Neuron (in vitro differentiated cells): ENCODE results near the gene PNPLA3.

Experiments used
- H2AFZ ChIP-seq: one replicate; pipeline ENCODE4 v1.6.1; 2013; ENCODE audit warnings: low read depth, mild to moderate bottlenecking, inconsistent platforms, low read length, moderate library complexity
- H3K27me3 ChIP-seq: one replicate; pipeline ENCODE4 v1.6.1; 2013; ENCODE audit warnings: low read length; ENCODE audit not compliant: insufficient read depth
- H3K36me3 ChIP-seq: one replicate; pipeline ENCODE4 v1.6.1; 2013; ENCODE audit warnings: low read length; ENCODE audit not compliant: insufficient read depth
- H3K4me1 ChIP-seq: one replicate; pipeline ENCODE4 v1.6.1; 2013; ENCODE audit warnings: low read length; ENCODE audit not compliant: insufficient read depth
- H3K4me3 ChIP-seq: 2 replicates; pipeline ENCODE4 v1.5.1; 2013; ENCODE audit warnings: mild to moderate bottlenecking, low read length, moderate library complexity
- H3K9me3 ChIP-seq: one replicate; pipeline ENCODE4 v1.6.1; 2013; ENCODE audit warnings: low read length

The PNPLA3 gene

DNA sequence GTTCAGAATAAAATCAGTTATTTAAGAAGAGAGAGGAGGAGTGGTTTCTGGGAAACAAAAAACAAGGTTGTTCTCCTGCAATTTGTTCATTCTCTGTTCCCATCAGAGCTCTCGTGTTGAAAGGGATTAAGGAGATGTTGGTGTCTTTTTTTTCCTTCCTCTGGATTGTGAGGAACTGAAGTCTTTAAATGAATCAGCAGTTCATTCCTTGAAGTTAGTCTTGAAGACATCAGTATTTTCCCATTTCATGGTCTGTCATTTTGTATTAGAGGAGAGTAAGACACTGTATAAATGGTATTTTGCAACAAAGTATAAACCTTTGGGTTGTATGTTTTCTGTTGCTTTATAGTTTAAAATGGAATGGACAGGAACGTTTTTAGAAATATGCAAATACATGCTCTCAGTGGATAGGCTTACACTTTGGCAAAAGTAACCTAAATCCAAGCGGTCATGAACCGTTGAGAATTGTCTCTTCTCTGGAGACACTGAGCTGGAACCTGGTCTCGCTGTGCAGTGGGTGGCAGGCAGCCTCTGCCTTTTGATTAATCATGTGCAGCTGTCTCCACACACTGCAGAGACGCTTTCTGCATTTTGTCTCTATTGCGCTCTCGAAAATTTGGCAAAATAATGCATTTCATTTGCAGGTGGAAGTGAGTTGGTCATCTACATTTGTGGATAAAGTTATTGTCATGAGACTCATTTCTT, 64.7 kb downstream of the PNPLA3 start:
- H3K9me3 ChIP-seq, result no peaks in the 10 kb centered on the region
- no peak overlapping the region for H2AFZ ChIP-seq
- no peak overlapping the region for H3K4me3 ChIP-seq
- H3K4me1 ChIP-seq, result no peaks in the 10 kb centered on the region
- no peaks in the 10 kb centered on the region for H3K27me3 ChIP-seq
- H3K36me3 ChIP-seq, result peaks cover 55% of the 10 kb centered on the region

GRCh38 chr22:43988960-43989359, 65.4 kb downstream of the PNPLA3 start:
- Histone ChIP-seq H3K27me3 (no peaks in the 10 kb centered on the region), H3K4me3 (no peak overlapping the region), H3K4me1 (no peaks in the 10 kb centered on the region), H2AFZ (no peak overlapping the region), H3K36me3 (peaks cover 57% of the 10 kb centered on the region), H3K9me3 (no peaks in the 10 kb centered on the region)

GRCh38 chr22:43990044-43990443, 66.4 kb downstream of the PNPLA3 start:
- H3K27me3 ChIP-seq, result no peaks in the 10 kb centered on the region
- H2AFZ ChIP-seq, result no peak overlapping the region
- peaks cover 58% of the 10 kb centered on the region for H3K36me3 ChIP-seq
- H3K4me3 ChIP-seq, result no peak overlapping the region
- H3K4me1 ChIP-seq, result no peaks in the 10 kb centered on the region
- no peaks in the 10 kb centered on the region for H3K9me3 ChIP-seq

DNA sequence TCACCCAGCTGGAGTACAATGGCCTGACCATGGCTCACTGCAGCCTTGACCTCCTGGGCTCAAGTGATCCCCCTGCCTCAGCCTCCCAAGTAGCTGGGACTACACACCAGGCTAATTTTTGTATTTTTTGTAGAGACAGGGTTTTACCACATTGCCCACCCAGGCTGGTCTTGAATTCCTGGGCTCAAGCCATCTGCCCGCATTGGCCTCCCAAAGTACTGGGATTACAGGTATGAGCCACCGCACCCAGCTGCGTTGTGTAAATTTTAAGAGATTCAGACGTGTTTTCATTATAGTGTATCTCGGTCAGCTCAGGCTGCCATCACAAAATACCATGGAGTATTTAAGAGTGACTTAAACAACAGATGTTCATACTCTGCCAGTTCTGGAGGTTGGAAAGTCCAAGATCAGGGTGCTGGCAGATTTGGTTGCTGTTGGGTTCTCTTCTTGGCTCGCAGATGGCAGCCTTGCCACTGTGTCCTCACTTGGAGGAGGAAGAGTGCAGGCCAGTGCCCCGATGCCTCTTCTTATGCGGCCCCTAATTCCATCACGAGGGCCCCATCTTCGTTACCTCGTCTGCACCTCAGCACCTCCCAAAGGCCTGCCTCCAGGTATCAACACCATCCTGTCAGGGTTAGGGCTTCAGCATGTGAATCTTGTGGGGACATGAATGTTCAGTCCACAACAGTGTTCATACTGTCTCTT, 67.9 kb downstream of the PNPLA3 start:
- H3K27me3 ChIP-seq, result no peaks in the 10 kb centered on the region
- no peak overlapping the region for H2AFZ ChIP-seq
- peaks cover 64% of the 10 kb centered on the region for H3K36me3 ChIP-seq

GRCh38 chr22:43992331-43992821, 68.8 kb downstream of the PNPLA3 start:
- H3K27me3 ChIP-seq, result no peaks in the 10 kb centered on the region
- no peaks in the 10 kb centered on the region for H3K9me3 ChIP-seq
- H3K4me1 ChIP-seq, result no peaks in the 10 kb centered on the region
- no peak overlapping the region for H2AFZ ChIP-seq
- H3K36me3 ChIP-seq, result peaks cover 67% of the 10 kb centered on the region
- no peak overlapping the region for H3K4me3 ChIP-seq

More for the DNA sequence above, 67.9 kb downstream of the PNPLA3 start:
- Histone ChIP-seq H3K9me3 (no peaks in the 10 kb centered on the region), H3K4me3 (no peak overlapping the region), H3K4me1 (no peaks in the 10 kb centered on the region)

DNA sequence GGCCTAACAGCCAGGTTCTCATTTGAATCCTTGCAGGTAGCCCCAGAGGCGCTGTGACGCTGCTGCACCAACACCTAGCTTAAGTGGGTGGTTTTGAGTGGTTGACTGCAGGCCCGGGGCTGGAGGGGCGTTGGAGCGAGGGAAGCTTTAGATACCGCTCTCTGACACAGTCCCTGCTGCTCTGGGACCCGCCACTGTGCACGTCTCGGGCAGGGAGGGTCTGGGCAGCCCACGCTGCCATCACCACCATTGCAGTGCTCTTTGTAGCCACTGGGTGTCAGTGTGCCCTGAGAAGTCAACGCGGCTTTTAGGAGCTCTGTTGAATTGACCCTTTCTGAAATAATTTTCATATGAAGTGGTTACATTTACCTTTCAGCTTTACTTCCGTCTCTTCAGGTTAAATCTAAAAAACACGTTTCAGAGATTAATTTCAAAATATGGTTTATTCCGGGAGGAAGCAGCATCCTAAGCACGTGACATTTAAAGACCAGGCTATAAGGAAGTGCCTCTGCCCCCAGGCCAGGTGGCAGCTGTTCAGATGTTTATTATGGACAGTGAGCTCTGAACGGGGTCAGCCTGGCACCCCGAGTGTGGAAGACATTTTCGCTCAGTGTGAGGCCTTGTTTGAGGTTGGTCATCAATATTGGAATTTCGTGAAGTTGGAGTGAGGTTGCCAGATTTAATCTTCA, 69.6 kb downstream of the PNPLA3 start:
- H3K4me3 ChIP-seq, result no peak overlapping the region

DNA sequence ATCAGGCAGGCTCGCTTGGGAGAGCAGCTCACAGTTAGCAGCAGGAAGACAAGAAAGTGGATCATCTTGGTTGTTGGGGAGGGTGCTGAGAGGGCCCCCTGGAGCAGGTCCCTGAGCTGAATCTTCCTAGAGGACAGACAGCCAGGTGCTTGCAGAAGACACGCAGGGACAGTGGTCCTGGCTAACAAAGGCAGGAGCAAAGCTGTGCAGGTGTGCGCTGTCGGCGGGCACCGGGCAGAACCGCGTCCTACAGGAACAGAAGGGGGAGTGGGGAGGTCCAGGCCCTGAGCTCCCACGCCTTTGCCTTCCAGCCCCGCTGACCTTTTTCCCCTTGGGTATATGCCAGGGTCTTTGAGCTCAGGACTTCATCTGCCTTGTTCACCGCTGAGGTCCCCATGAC, 70.4 kb downstream of the PNPLA3 start:
- Histone ChIP-seq H3K4me3 (no peak overlapping the region), H3K27me3 (no peaks in the 10 kb centered on the region), H3K36me3 (peaks cover 69% of the 10 kb centered on the region), H3K9me3 (no peaks in the 10 kb centered on the region), H3K4me1 (no peaks in the 10 kb centered on the region), H2AFZ (no peak overlapping the region)

More for the DNA sequence above, 69.6 kb downstream of the PNPLA3 start:
- Histone ChIP-seq H3K4me1 (no peaks in the 10 kb centered on the region), H3K9me3 (no peaks in the 10 kb centered on the region), H3K27me3 (no peaks in the 10 kb centered on the region), H3K36me3 (peaks cover 70% of the 10 kb centered on the region), H2AFZ (no peak overlapping the region)

DNA sequence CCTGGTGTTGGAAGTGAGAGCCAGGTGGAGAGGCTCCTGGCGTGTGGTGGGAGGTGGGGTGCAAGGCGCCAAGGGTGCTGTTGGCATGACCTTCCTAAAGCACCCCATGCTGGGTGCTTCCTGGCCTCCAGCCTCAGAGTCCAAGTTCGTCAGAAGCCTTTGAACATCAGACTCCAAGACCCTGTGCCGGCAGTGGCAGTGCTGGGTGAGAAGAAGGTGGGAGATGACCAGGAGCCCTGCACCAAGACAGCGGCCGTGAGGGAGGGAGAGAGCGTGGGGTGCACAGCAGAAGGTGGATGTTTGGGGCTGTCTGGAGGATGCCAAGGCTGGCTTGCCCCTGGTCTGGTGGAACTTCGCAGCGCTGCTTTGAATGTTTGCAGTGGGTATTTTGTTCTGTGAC, 70.8 kb downstream of the PNPLA3 start:
- Histone ChIP-seq H3K4me1 (no peaks in the 10 kb centered on the region), H3K4me3 (no peak overlapping the region), H2AFZ (no peak overlapping the region), H3K27me3 (no peaks in the 10 kb centered on the region), H3K9me3 (no peaks in the 10 kb centered on the region), H3K36me3 (peaks cover 71% of the 10 kb centered on the region)

DNA sequence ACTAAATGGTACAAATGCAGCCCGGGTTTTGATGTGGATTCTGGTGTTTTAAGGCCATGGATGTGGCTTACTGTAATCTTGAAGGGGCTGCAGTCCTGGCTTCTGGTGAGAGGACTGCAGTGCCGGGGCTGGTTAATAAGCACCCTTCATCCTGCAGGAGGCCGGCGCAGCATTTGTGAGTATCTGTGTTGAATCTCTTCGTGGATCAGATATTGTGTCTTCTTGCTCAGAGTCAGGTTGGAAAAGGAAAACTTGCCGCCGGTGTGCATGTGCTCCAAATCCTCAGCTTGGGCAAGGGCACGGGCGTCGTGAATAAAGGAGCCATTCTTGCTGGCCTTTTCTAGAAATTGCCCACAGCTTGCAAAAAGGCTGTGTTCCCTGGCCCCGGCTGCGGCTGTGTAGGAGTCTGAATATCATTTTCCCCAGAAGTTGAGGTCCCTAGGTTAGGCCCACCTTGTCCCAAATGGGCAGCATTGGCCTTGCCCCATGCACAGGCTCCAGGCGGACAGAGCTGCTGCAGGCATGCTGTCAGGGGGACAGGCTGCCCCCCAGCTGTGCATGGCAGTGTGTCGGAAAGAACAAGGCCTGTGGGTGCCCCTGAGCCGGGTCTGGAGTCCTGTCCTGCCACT, 71.6 kb downstream of the PNPLA3 start:
- Histone ChIP-seq H3K9me3 (no peaks in the 10 kb centered on the region), H3K4me3 (no peak overlapping the region), H2AFZ (no peak overlapping the region), H3K36me3 (peaks cover 68% of the 10 kb centered on the region), H3K4me1 (no peaks in the 10 kb centered on the region), H3K27me3 (no peaks in the 10 kb centered on the region)

GRCh38 chr22:43995798-43996169, 72.2 kb downstream of the PNPLA3 start:
- H3K9me3 ChIP-seq, result no peaks in the 10 kb centered on the region
- no peak overlapping the region for H3K4me3 ChIP-seq
- H3K36me3 ChIP-seq, result peaks cover 67% of the 10 kb centered on the region
- no peaks in the 10 kb centered on the region for H3K27me3 ChIP-seq
- no peak overlapping the region for H2AFZ ChIP-seq
- H3K4me1 ChIP-seq, result no peaks in the 10 kb centered on the region

DNA sequence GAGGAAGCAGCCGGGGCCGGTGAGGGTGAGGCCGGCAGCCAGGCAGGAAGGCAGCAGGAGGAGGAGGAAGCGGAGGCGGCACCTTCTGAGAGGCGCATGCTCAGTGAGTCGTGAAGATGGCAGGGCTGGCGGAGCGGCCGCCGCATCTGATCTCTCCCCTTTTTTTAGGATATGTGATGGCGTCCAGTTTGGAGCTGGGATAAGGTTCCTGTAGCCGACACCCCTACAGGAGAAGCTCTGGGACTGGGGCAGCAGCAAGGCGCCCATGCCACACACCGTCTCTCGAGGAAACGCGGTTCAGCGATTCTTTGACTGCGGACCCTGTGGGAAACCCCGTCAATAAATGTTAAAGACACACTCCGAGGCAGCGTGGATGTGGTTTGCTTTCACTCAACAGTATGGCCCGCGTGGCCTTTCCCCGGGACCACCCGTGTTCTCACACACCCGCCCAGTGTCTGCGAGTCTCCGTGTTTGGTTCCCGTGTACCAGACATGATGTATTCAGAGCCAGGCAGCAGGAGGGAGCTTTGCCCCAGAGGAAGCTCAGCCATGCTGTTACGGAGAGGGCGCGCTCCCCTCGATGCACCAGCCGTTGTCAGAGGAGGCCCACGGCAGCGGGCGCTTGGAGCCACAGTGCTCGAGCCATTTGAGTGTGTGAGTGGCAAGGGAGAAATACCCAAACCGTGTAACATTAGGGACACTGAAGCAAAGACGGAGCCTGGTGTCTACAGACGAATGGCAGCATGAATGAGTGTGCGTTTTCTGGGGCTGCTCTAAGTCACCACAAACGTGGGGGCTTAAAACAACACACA, 72.8 kb downstream of the PNPLA3 start:
- no peaks in the 10 kb centered on the region for H3K9me3 ChIP-seq
- no peaks in the 10 kb centered on the region for H3K4me1 ChIP-seq
- no peak overlapping the region for H3K4me3 ChIP-seq
- no peak overlapping the region for H2AFZ ChIP-seq
- H3K27me3 ChIP-seq, result no peaks in the 10 kb centered on the region
- peaks cover 68% of the 10 kb centered on the region for H3K36me3 ChIP-seq

GRCh38 chr22:43996981-43997265, 73.3 kb downstream of the PNPLA3 start:
- peaks cover 69% of the 10 kb centered on the region for H3K36me3 ChIP-seq
- no peak overlapping the region for H3K4me3 ChIP-seq
- no peaks in the 10 kb centered on the region for H3K4me1 ChIP-seq
- no peak overlapping the region for H2AFZ ChIP-seq
- no peaks in the 10 kb centered on the region for H3K9me3 ChIP-seq
- no peaks in the 10 kb centered on the region for H3K27me3 ChIP-seq
